ENCODE measurements around the gene ZNF423.

Gene ZNF423

GRCh38 chr16:49846800-49847199 is 9.1 kb downstream of the ZNF423 start:
- no peak for DNase-seq

- DNase-seq, result no peak
Observed at GRCh38 chr16:49844359-49844758, 11.6 kb downstream of the ZNF423 start.

- DNase-seq, result no peak
Observed at GRCh38 chr16:49843758-49844157, 12.2 kb downstream of the ZNF423 start.

- DNase-seq, result no peak
Observed at GRCh38 chr16:49842972-49843371, 12.9 kb downstream of the ZNF423 start.

DNA sequence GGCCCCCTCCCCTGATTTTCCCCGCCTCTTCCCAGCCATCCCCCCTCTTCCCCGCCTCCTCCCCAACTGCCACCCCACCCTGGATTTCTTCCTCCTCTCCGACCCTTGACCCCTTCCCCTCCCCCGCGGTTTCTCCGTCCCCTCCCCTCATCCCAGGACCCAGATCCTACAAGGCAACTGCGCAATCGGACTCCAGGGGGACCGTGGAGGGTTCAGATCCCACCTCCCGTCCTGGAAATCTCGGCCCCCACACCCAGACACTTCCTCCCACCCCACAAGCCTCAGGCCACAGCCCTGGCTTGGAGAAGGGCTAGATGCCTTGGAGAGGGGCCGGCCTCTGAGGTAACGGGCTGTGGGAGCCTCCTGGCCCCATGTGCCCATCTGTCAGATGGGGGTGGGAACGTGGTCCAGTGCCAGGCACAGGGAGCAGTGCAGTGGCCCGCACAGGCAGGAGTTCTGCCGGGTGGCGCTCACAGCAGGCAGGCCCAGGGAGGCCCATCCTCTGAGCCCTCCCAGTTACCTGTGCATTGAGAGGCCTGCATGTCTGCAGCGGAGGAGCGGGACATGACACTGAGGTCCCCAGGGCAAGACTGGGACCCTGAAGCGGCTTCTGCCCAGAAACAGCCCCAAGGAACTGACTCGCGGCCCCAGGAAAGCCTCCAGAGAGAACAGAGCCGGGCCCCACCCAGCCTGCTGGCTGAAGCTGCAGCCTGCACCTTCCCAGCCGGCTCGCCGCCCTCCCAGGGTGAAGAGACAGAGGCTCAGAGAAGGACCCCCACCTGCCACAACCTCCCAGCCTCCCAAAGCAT is 16.7 kb downstream of the ZNF423 start:
- no peak for DNase-seq

- no peak for DNase-seq
Observed at GRCh38 chr16:49838441-49839016, 17.4 kb downstream of the ZNF423 start.

- DNase-seq, result no peak
Observed at GRCh38 chr16:49837688-49838410, 18.1 kb downstream of the ZNF423 start.

DNA sequence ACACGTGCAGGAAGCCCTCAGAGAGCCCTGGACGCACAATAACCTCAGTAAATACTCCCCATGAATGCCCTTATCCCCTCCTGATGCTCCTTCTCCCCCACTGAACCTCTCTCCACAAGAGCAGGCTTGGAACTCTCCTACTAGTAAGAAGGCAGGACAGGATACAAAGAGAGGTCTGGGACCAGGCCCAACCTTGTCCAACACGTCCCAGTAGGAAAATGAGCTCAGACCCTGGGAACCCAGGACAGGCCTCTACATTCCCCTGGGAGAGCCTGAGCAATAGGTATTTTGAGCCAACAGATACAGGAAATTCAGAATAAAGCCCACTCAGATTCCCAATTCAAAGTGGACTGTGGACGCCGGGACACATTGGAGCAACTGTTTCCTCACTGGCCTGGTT is 19.2 kb downstream of the ZNF423 start:
- DNase-seq, result no peak

GRCh38 chr16:49836218-49836617 is 19.7 kb downstream of the ZNF423 start:
- DNase-seq, result no peak

- DNase-seq, result no peak
Observed at GRCh38 chr16:49835161-49835777, 20.6 kb downstream of the ZNF423 start.

DNA sequence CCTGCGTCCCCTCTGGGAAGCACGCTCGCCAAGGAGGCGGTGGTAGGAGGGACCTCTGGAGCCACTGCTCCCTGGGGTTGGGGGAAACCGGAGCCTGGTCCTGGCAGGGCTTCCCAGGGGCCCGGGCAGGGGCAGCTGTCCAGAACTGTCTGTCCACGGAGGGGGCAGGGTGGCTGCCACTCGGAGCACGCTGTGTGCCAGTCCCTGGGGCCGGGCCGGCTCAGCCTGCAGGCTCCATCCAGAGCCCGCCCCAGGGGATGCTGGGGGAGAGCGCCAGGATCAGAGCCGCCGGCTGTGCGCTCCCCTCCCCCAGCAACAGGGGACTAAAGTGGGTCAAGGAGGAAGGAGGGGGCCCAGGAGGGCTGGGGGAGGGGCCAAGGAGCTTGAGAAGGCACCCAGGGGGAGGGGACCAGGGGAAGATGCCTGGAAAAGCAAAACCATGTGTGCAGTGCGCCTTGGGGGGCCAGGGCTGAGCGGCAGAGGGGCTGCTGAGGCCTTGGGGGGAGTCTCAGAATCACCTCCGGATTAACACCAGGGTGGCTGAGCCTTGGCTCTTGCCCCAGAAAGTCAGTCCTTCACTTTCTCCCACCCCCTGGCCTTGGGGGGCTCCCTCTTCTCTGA is 21.3 kb downstream of the ZNF423 start:
- no peak for DNase-seq

GRCh38 chr16:49833796-49834530 is 21.9 kb downstream of the ZNF423 start:
- no peak for DNase-seq

DNA sequence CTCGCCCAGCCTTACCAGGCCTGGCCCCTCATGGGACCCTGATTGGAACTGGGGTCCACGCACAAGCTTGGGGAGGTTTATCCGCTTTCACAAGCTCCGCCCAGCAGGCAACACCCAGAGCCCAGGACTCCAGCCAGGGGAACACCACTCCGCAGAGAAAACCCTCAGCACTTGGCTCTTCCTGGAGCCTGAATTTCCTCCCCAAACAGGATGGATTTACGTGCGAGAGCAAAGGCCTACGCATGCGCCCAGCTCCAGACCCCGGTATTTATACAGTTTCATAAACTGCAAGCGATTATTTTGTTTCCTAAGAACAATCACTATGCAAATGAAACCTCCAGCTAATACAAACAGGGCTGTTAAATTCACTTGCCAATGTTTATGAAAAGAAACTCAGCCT is 22.8 kb downstream of the ZNF423 start:
- DNase-seq, result no peak

- DNase-seq, result no peak
Observed at GRCh38 chr16:49832177-49832576, 23.7 kb downstream of the ZNF423 start.

DNA sequence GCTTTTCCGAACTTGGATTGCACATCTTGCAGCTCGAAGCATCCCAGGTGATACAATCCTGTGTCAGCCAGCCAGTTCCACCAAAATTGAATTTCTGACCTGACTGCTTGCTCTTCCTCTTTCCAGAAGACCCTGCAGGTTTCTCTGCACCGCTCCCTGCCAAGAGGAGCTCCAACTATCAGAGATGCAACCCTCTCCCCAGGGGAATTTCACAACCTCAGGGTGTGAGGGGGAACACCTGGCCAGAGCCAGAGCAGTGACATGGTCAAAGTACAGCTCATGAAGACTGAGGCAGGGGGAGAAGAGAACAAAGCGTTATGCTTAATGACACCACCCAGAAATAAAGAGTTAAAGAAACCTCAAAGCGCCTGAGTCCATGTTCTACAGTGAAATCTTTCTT is 25.0 kb downstream of the ZNF423 start:
- DNase-seq, result no peak

- no peak for DNase-seq
Observed at GRCh38 chr16:49828533-49829267, 27.2 kb downstream of the ZNF423 start.

DNA sequence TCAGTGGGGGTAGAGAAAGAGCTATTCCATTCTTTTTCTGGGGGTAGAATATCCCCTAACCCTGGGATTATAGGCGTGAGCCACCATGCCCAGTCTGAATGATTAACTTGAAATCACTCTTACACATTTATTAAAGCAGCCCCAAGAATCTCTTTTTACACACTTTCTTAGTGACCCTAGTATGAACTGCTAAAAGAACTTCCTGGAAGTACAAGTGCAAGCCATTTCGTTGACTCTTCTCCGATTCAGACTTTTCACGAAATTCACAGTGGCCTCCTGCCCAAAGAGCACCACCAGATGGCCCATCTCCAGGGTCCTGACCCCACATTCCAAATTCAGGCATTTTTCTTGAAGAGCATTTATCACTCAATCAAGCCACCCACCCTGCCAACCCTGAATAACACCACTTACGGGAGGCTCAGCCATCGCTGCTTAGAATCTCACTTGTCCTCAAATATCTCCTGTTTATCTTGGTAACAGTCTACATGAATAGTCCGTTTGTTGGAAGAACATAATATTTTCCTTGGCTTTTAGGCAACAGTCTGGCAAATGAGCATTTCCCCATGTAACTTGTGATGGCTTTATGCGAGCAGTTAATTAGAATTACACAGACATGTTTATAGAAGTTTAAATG is 28.0 kb downstream of the ZNF423 start:
- DNase-seq, result no peak

- no peak for DNase-seq
Observed at GRCh38 chr16:49826515-49826914, 29.4 kb downstream of the ZNF423 start.

DNA sequence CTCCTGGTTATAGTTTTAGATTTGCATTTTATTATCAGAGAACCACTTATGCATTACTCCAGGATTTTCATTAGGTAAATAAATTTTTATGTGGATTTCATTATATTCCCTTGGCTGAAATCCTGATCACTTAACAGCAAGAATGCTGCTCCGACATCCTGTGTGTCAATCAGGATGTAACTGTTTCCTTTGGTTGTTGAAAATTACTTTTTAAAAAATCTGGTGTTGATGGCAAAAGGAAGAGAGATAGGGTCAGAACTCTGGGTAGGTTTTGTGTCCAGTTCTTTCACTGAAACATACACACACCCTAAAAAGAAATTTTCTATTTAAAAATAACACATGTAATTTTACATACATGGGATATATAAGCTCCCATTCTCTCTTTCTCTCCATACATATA is 30.9 kb downstream of the ZNF423 start:
- DNase-seq, result no peak

DNA sequence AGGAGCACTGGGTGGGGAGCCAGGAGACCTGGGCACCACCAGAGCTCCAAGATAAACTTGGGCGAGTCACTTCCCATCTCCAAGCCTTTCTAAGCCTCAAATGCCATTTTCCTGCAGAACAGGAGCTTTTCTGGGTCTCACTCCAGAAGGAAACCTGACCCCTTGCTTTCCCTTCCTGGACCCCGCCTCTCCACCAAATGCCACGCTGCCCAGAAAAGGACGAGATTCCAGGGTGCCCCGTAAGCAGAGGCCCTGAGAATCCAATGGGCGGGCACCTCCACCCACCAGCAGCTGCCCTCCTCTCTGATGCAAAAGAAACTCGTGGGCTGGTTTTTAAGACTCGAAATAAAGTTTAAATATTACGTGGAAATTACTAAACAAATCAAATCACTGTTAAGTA is 31.3 kb downstream of the ZNF423 start:
- no peak for DNase-seq

Measured in NCI-H1417 treated with DMSO at 0.1 percent for 48 hours (cell line).